ENCODE measurements around the gene SPTBN1.

GRCh38 chr2:54655046-54655809, 199.1 kb downstream of the SPTBN1 start:
- TF ChIP-seq CTCF (conservative IDR thresholded peaks at IDR 0.05; ENCODE audit: low read length): no peak
- no peak for TF ChIP-seq EZH2phosphoT487 (IDR thresholded peaks at IDR 0.05; ENCODE audit: borderline replicate concordance, low read depth, low read length)

Measured in OCI-LY7 (cell line).